A549 treated with RU486 at 1 μM for 4 hours (cell line): ENCODE measurements around the gene IFITM1. TPM values are rescaled to one million over a fixed set of nuclear protein-coding genes. Genes with fewer than 3 reads are reported as not detected.

Experiments
- total RNA-seq: library from RNA; stranded (reverse); fragments of 200-300 nt; extraction: Qiagen RNA extraction; gene quantifications from 5 replicates; pipeline ENCODE4 v1.2.3, GENCODE V29; 2022; ENCODE audit warnings: low read depth

Gene IFITM1
- 0.25 to 0.75 TPM (median 0.49 TPM) in 5 replicates for total RNA-seq

DNA sequence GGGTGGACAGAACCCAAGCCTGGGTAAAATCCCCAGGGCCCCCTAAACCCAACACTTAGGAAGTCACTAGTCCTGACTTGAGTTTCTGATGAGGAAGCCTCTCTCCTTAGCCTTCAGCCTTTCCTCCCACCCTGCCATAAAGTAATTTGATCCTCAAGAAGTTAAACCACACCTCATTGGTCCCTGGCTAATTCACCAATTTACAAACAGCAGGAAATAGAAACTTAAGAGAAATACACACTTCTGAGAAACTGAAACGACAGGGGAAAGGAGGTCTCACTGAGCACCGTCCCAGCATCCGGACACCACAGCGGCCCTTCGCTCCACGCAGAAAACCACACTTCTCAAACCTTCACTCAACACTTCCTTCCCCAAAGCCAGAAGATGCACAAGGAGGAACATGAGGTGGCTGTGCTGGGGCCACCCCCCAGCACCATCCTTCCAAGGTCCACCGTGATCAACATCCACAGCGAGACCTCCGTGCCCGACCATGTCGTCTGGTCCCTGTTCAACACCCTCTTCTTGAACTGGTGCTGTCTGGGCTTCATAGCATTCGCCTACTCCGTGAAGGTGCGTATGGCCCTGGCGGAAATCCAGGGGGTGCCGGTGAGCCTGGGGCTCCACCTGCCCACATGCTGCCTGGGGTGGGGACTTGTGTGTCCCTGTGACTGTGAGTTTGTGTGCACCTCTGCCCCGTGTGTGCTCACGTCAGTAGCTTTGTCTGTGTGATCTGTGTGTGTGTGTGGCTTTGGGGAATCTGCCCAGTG, at the start of gene IFITM1:
TSS of gene IFITM1 (plus strand) at position 254 of the 767 bp plus-strand sequence. CDS start at position 385, 131 bp downstream.

DNA sequence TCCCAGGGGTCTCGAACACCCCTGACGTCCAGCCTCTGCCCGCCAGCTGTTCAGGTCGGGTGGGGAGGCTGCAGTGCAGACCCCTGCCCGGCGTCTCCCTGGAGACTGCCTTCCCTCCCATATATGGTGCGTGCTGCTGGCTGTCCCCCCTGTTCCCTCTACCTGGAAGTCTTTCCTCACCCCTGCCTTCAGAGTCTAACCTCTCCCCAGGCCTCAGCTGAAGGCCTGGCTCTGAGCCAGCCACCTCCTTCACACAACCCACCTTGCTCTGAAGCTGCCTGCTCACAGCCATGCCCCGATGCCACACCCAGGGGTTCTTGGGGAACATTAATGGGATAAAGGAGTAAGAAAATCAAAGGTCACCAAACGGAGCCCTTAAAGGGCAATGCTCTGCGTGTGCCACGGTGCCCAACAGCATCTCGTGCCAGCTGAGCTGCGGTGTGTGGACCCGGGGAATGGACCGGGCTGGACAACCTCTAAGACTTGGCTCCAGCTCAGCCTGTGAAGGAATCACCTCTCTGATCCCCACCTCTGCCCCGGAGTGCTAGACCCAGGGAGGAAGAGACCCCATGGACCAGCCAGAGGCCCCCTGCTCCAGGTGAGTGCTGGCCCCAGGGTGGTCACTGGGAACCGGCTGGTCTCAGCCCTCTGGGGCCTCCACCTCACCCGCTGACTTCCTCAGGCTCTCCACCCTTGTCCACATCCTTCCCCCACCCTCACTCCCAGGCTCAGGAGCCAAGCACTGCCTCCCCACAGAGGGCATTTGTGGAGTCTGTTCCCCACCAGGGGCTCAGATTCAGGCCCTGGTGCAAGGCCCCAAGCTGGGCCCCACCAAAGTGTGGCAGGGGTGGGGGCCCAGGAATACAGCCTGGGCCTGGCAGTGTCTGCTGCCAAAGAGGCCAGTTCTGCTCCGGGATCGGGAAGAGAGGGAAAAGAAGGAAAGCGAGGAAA, 35.6 kb upstream of the IFITM1 start, which contains the start of gene NLRP6:
TSS of gene NLRP6 (plus strand) at position 407 of the 951 bp plus-strand sequence. CDS start at position 570, 163 bp downstream.

GRCh38 chr11:288478-289397, 25.1 kb upstream of the IFITM1 start, which contains the start of gene PGGHG:
Gene PGGHG, plus strand, starts transcription at chr11:289126. Its CDS starts 691 bp downstream, at chr11:289817.

DNA sequence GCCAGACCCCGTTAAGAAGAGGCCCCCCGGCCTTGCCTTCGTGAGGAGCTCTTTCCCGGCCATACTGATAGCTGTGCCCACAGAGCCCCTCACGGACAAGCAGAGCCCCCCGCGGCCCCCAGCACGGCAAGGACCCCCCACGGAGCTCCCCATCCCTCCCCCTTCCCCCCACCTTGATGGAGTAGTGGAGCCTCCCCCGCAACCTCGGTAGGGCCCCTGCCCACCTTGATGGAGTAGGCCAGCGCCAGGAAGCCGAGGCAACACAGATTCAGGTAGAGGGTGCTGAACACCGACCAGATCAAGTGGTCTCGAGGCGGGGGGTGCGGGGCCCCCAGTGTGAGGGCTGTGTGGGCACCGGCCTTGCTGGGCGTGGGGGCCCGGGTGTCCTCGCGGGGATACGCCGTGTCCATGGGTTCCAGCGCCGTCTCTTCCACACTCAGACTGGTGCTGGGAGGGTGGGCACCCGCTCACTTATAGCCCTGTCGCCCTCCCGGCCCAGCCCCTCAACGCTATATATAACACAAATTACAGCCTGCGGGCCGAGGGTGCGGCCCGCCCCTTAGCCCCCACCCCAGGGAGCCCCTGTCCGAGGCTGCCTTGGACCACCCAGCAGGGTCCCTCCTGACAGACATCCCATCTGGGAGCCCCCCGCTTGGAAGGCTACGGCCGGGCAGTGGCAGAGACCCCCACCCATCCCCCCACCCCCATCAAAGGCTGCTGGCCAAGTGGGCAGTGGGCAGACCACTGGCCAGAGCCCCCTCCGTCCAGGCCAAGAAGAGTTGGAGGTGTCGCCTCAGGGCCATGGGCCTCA, 14.6 kb upstream of the IFITM1 start, which contains the start of gene IFITM5:
TSS of gene IFITM5 (minus strand) at position 446 of the 811 bp plus-strand sequence. CDS start at position 410, 36 bp downstream.

DNA sequence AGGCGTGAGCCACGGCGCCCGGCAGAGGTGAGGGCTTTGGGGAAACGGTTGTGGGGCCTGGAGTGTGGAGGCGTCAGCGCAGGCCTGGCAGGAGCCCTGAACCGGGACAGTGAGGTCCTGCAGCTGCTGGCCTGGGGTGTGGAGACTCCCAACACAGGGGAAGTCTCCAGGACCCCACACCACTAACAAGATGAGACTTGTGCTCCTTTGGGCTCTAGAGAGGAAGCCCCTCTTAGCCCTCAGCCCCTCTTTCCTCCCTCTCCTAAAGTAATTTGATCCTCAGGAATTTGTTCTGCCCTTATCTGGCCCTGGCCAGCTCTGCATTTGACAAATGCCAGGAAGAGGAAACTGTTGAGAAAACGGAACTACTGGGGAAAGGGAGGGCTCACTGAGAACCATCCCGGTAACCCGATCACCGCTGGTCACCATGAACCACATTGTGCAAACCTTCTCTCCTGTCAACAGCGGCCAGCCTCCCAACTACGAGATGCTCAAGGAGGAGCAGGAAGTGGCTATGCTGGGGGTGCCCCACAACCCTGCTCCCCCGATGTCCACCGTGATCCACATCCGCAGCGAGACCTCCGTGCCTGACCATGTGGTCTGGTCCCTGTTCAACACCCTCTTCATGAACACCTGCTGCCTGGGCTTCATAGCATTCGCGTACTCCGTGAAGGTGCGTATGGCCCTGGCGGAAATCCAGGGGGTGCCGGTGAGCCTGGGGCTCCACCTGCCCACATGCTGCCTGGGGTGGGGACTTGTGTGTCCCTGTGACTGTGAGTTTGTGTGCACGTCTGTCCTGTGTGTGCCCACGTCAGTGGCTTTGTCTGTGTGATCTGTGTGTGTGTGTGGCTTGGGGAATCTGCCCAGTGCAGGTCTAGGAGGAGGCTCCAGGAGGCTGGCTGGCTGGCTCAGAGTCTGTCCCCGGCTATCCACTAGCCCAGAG, 5.8 kb upstream of the IFITM1 start, which contains the start of gene IFITM2:
TSS of gene IFITM2 (plus strand) at position 51 of the 943 bp plus-strand sequence. CDS start at position 428, 377 bp downstream.

Other genes starting within 250 kb of the IFITM1 start
- gene SCGB1C1, start 121.0 kb upstream of the IFITM1 start, total RNA-seq, result not detected in 5 replicates
- gene BET1L, start 106.6 kb upstream of the IFITM1 start, total RNA-seq, result 39.2 to 51.8 TPM (median 44.9 TPM) in 5 replicates
- 104 to 118 TPM (median 111 TPM) in 5 replicates for gene RIC8A, start 106.3 kb upstream of the IFITM1 start, total RNA-seq
- gene SIRT3, start 77.7 kb upstream of the IFITM1 start, total RNA-seq, result 13.8 to 20.8 TPM (median 18.3 TPM) in 5 replicates
- gene PSMD13, start 77.1 kb upstream of the IFITM1 start, total RNA-seq, result 169 to 199 TPM (median 171 TPM) in 5 replicates
- gene NLRP6, start 35.6 kb upstream of the IFITM1 start, total RNA-seq, result 0.08 TPM in 1 of 5 replicates, not detected in the others
- 6.4 to 11.8 TPM (median 10.0 TPM) in 5 replicates for gene PGGHG, start 24.9 kb upstream of the IFITM1 start, total RNA-seq
- gene IFITM5, start 14.5 kb upstream of the IFITM1 start, total RNA-seq, result not detected in 5 replicates
- gene IFITM2, start 6.2 kb upstream of the IFITM1 start, total RNA-seq, result 56.4 to 65.7 TPM (median 61.5 TPM) in 5 replicates
- gene IFITM3, start 6.8 kb downstream of the IFITM1 start, total RNA-seq, result 20.4 to 36.3 TPM (median 31.6 TPM) in 5 replicates
- 11.0 to 22.7 TPM (median 15.6 TPM) in 5 replicates for gene B4GALNT4, start 55.5 kb downstream of the IFITM1 start, total RNA-seq
- gene PKP3, start 80.2 kb downstream of the IFITM1 start, total RNA-seq, result 26.4 to 39.8 TPM (median 36.5 TPM) in 5 replicates
- gene SIGIRR, start 101.0 kb downstream of the IFITM1 start, total RNA-seq, result 59.9 to 95.2 TPM (median 84.4 TPM) in 5 replicates
- gene ANO9, start 128.0 kb downstream of the IFITM1 start, total RNA-seq, result 0.61 to 1.6 TPM (median 1.2 TPM) in 5 replicates
- gene PTDSS2, start 136.2 kb downstream of the IFITM1 start, total RNA-seq, result 31.4 to 49.0 TPM (median 44.3 TPM) in 5 replicates
- gene RNH1, start 193.2 kb downstream of the IFITM1 start, total RNA-seq, result 119 to 170 TPM (median 165 TPM) in 5 replicates
- gene HRAS, start 221.5 kb downstream of the IFITM1 start, total RNA-seq, result 93.4 to 148 TPM (median 142 TPM) in 5 replicates
- gene LRRC56, start 223.5 kb downstream of the IFITM1 start, total RNA-seq, result 0.45 to 0.96 TPM (median 0.67 TPM) in 5 replicates
- gene LMNTD2, start 246.7 kb downstream of the IFITM1 start, total RNA-seq, result 1.5 to 2.9 TPM (median 2.8 TPM) in 5 replicates
- 28.9 to 39.7 TPM (median 35.6 TPM) in 5 replicates for gene RASSF7, start 246.9 kb downstream of the IFITM1 start, total RNA-seq